ENCODE data around the gene CAMK1D. TPM values are rescaled to one million over a fixed set of nuclear protein-coding genes. Genes with fewer than 3 reads are reported as not detected.

Gene CAMK1D
- total and polyA plus RNA-seq, 2 donors: 11.2 to 14.6 TPM

GRCh38 chr10:12412666-12413368 is 63.5 kb downstream of the CAMK1D start:
- H3K4me3 ChIP-seq (ENCODE audit: low read length in 2 of 2): no peak overlapping the region
- WGBS: 47% methylated on average over 9 of the region's 9 CpGs
- H3K27me3 ChIP-seq (ENCODE audit: control insufficient read depth in 2 of 2, insufficient read depth in 1 of 2, low read length in 1 of 2): no peaks in the 10 kb centered on the region
- no peaks in the 10 kb centered on the region for H3K36me3 ChIP-seq (ENCODE audit: control insufficient read depth in 2 of 2, insufficient read depth in 2 of 2, low read length in 1 of 2)
- DNase-seq (ENCODE audit: low read depth in 6 of 9, low spot score in 9 of 9): peak in 3 of 9 donors; percentile 58 to 69 (median 66)
- H3K27ac ChIP-seq (ENCODE audit: low read depth in 1 of 2, low read length in 1 of 2): peak overlapping the region in 1 of 2 donors; percentile 90
- H3K4me1 ChIP-seq (ENCODE audit: control insufficient read depth in 2 of 2, insufficient read depth in 2 of 2, low read length in 2 of 2): peaks cover 35 to 56% of the 10 kb centered on the region in 2 donors
- H3K9me3 ChIP-seq (ENCODE audit: control insufficient read depth in 2 of 2, insufficient read depth in 1 of 2, low read length in 1 of 2): peaks cover 0 to 3% of the 10 kb centered on the region in 2 donors

GRCh38 chr10:12413369-12413711 is 64.0 kb downstream of the CAMK1D start:
- Histone ChIP-seq H3K4me3 (ENCODE audit: low read length in 2 of 2) (no peak overlapping the region), H3K9me3 (ENCODE audit: control insufficient read depth in 2 of 2, insufficient read depth in 1 of 2, low read length in 1 of 2) (peaks cover 0 to 3% of the 10 kb centered on the region in 2 donors), H3K27ac (ENCODE audit: low read depth in 1 of 2, low read length in 1 of 2) (peak overlapping the region in 1 of 2 donors; percentile 90), H3K36me3 (ENCODE audit: control insufficient read depth in 2 of 2, insufficient read depth in 2 of 2, low read length in 1 of 2) (no peaks in the 10 kb centered on the region), H3K4me1 (ENCODE audit: control insufficient read depth in 2 of 2, insufficient read depth in 2 of 2, low read length in 2 of 2) (peaks cover 35 to 53% of the 10 kb centered on the region in 2 donors), H3K27me3 (ENCODE audit: control insufficient read depth in 2 of 2, insufficient read depth in 1 of 2, low read length in 1 of 2) (no peaks in the 10 kb centered on the region)
- DNase-seq (ENCODE audit: low read depth in 6 of 9, low spot score in 9 of 9): no peak
- WGBS: 98% methylated on average over 1 of the region's 1 CpG

- Histone ChIP-seq H3K27me3 (ENCODE audit: control insufficient read depth in 2 of 2, insufficient read depth in 1 of 2, low read length in 1 of 2) (no peaks in the 10 kb centered on the region), H3K36me3 (ENCODE audit: control insufficient read depth in 2 of 2, insufficient read depth in 2 of 2, low read length in 1 of 2) (no peaks in the 10 kb centered on the region), H3K4me3 (ENCODE audit: low read length in 2 of 2) (no peak overlapping the region), H3K27ac (ENCODE audit: low read depth in 1 of 2, low read length in 1 of 2) (no peak overlapping the region), H3K9me3 (ENCODE audit: control insufficient read depth in 2 of 2, insufficient read depth in 1 of 2, low read length in 1 of 2) (peaks cover 0 to 3% of the 10 kb centered on the region in 2 donors), H3K4me1 (ENCODE audit: control insufficient read depth in 2 of 2, insufficient read depth in 2 of 2, low read length in 2 of 2) (peaks cover 33 to 48% of the 10 kb centered on the region in 2 donors)
- no peak for DNase-seq (ENCODE audit: low read depth in 6 of 9, low spot score in 9 of 9)
- 92% methylated on average over 9 of the region's 9 CpGs for WGBS
Observed at GRCh38 chr10:12414278-12414989, 65.1 kb downstream of the CAMK1D start.

GRCh38 chr10:12416344-12417050 is 67.2 kb downstream of the CAMK1D start:
- H3K4me3 ChIP-seq (ENCODE audit: low read length in 2 of 2): no peak overlapping the region
- H3K4me1 ChIP-seq (ENCODE audit: control insufficient read depth in 2 of 2, insufficient read depth in 2 of 2, low read length in 2 of 2): peaks cover 22 to 48% of the 10 kb centered on the region in 2 donors
- H3K27ac ChIP-seq (ENCODE audit: low read depth in 1 of 2, low read length in 1 of 2): no peak overlapping the region
- H3K27me3 ChIP-seq (ENCODE audit: control insufficient read depth in 2 of 2, insufficient read depth in 1 of 2, low read length in 1 of 2): no peaks in the 10 kb centered on the region
- no peaks in the 10 kb centered on the region for H3K36me3 ChIP-seq (ENCODE audit: control insufficient read depth in 2 of 2, insufficient read depth in 2 of 2, low read length in 1 of 2)
- 88% methylated on average over 13 of the region's 13 CpGs for WGBS
- DNase-seq (ENCODE audit: low read depth in 6 of 9, low spot score in 9 of 9): no peak
- peaks cover 0 to 3% of the 10 kb centered on the region in 2 donors for H3K9me3 ChIP-seq (ENCODE audit: control insufficient read depth in 2 of 2, insufficient read depth in 1 of 2, low read length in 1 of 2)

GRCh38 chr10:12417331-12417730 is 68.0 kb downstream of the CAMK1D start:
- Histone ChIP-seq H3K4me3 (ENCODE audit: low read length in 2 of 2) (no peak overlapping the region), H3K27ac (ENCODE audit: low read depth in 1 of 2, low read length in 1 of 2) (no peak overlapping the region), H3K36me3 (ENCODE audit: control insufficient read depth in 2 of 2, insufficient read depth in 2 of 2, low read length in 1 of 2) (no peaks in the 10 kb centered on the region), H3K4me1 (ENCODE audit: control insufficient read depth in 2 of 2, insufficient read depth in 2 of 2, low read length in 2 of 2) (peaks cover 24 to 47% of the 10 kb centered on the region in 2 donors), H3K27me3 (ENCODE audit: control insufficient read depth in 2 of 2, insufficient read depth in 1 of 2, low read length in 1 of 2) (no peaks in the 10 kb centered on the region), H3K9me3 (ENCODE audit: control insufficient read depth in 2 of 2, insufficient read depth in 1 of 2, low read length in 1 of 2) (peaks cover 0 to 3% of the 10 kb centered on the region in 2 donors)
- 87% methylated on average over 6 of the region's 6 CpGs for WGBS
- no peak for DNase-seq (ENCODE audit: low read depth in 6 of 9, low spot score in 9 of 9)

GRCh38 chr10:12418000-12418399 is 68.7 kb downstream of the CAMK1D start:
- H3K27me3 ChIP-seq (ENCODE audit: control insufficient read depth in 2 of 2, insufficient read depth in 1 of 2, low read length in 1 of 2): no peaks in the 10 kb centered on the region
- no peak overlapping the region for H3K27ac ChIP-seq (ENCODE audit: low read depth in 1 of 2, low read length in 1 of 2)
- no peak for DNase-seq (ENCODE audit: low read depth in 6 of 9, low spot score in 9 of 9)
- 99% methylated on average over 7 of the region's 7 CpGs for WGBS
- H3K4me3 ChIP-seq (ENCODE audit: low read length in 2 of 2): no peak overlapping the region
- peaks cover 0 to 3% of the 10 kb centered on the region in 2 donors for H3K9me3 ChIP-seq (ENCODE audit: control insufficient read depth in 2 of 2, insufficient read depth in 1 of 2, low read length in 1 of 2)
- peaks cover 20 to 43% of the 10 kb centered on the region in 2 donors for H3K4me1 ChIP-seq (ENCODE audit: control insufficient read depth in 2 of 2, insufficient read depth in 2 of 2, low read length in 2 of 2)
- H3K36me3 ChIP-seq (ENCODE audit: control insufficient read depth in 2 of 2, insufficient read depth in 2 of 2, low read length in 1 of 2): no peaks in the 10 kb centered on the region

GRCh38 chr10:12418725-12419261 is 69.4 kb downstream of the CAMK1D start:
- Histone ChIP-seq H3K27ac (ENCODE audit: low read depth in 1 of 2, low read length in 1 of 2) (no peak overlapping the region), H3K4me1 (ENCODE audit: control insufficient read depth in 2 of 2, insufficient read depth in 2 of 2, low read length in 2 of 2) (peaks cover 16 to 43% of the 10 kb centered on the region in 2 donors), H3K4me3 (ENCODE audit: low read length in 2 of 2) (no peak overlapping the region), H3K9me3 (ENCODE audit: control insufficient read depth in 2 of 2, insufficient read depth in 1 of 2, low read length in 1 of 2) (no peaks in the 10 kb centered on the region), H3K27me3 (ENCODE audit: control insufficient read depth in 2 of 2, insufficient read depth in 1 of 2, low read length in 1 of 2) (no peaks in the 10 kb centered on the region), H3K36me3 (ENCODE audit: control insufficient read depth in 2 of 2, insufficient read depth in 2 of 2, low read length in 1 of 2) (no peaks in the 10 kb centered on the region)
- 93% methylated on average over 13 of the region's 13 CpGs for WGBS
- DNase-seq (ENCODE audit: low read depth in 6 of 9, low spot score in 9 of 9): no peak

- WGBS: 52% methylated on average over 9 of the region's 9 CpGs
- DNase-seq (ENCODE audit: low read depth in 6 of 9, low spot score in 9 of 9): peak in 1 of 9 donors; percentile 53
Observed at GRCh38 chr10:12419262-12419847, 70.0 kb downstream of the CAMK1D start.

More at GRCh38 chr10:12419262-12419847, 70.0 kb downstream of the CAMK1D start:
- Histone ChIP-seq H3K36me3 (ENCODE audit: control insufficient read depth in 2 of 2, insufficient read depth in 2 of 2, low read length in 1 of 2) (no peaks in the 10 kb centered on the region), H3K27me3 (ENCODE audit: control insufficient read depth in 2 of 2, insufficient read depth in 1 of 2, low read length in 1 of 2) (no peaks in the 10 kb centered on the region), H3K9me3 (ENCODE audit: control insufficient read depth in 2 of 2, insufficient read depth in 1 of 2, low read length in 1 of 2) (no peaks in the 10 kb centered on the region), H3K27ac (ENCODE audit: low read depth in 1 of 2, low read length in 1 of 2) (no peak overlapping the region), H3K4me3 (ENCODE audit: low read length in 2 of 2) (no peak overlapping the region), H3K4me1 (ENCODE audit: control insufficient read depth in 2 of 2, insufficient read depth in 2 of 2, low read length in 2 of 2) (peaks cover 16 to 43% of the 10 kb centered on the region in 2 donors)

Measured in thymus (tissue), 11 donors.